H9 (cell line): ENCODE data around the gene GFM2. TPM values are rescaled to one million over a fixed set of nuclear protein-coding genes. Genes with fewer than 3 reads are reported as not detected.

Experiments used
- DNase-seq: peaks from one replicate; pipeline ENCODE4 v3.0.0-alpha.2; 2017
- H2AFZ ChIP-seq: one replicate; pipeline ENCODE4 v1.6.1; 2013; ENCODE audit warnings: mild to moderate bottlenecking, low read length, control low read depth, moderate library complexity
- H2AK5ac ChIP-seq: 2 replicates; pipeline ENCODE4 v1.6.1; 2013; ENCODE audit warnings: low read length, control low read depth, mixed read lengths; ENCODE audit not compliant: insufficient read length
- H2BK120ac ChIP-seq: one replicate; pipeline ENCODE4 v1.6.1; 2013; ENCODE audit warnings: low read depth, mild to moderate bottlenecking, low read length, control low read depth, inconsistent platforms; ENCODE audit not compliant: poor library complexity, severe bottlenecking
- H2BK12ac ChIP-seq: 2 replicates; pipeline ENCODE4 v1.6.1; 2013; ENCODE audit warnings: low read length, control low read depth, mixed read lengths, low read depth; ENCODE audit not compliant: insufficient read length
- H2BK15ac ChIP-seq: 2 replicates; pipeline ENCODE4 v1.6.1; 2013; ENCODE audit warnings: low read depth, low read length, control low read depth
- H2BK20ac ChIP-seq: one replicate; pipeline ENCODE4 v1.6.1; 2013; ENCODE audit warnings: low read depth, mild to moderate bottlenecking, low read length, control low read depth, inconsistent platforms; ENCODE audit not compliant: poor library complexity, severe bottlenecking
- H2BK5ac ChIP-seq: 2 replicates; pipeline ENCODE4 v1.6.1; 2013; ENCODE audit warnings: low read length, control low read depth, mixed read lengths; ENCODE audit not compliant: insufficient read length
- H3K14ac ChIP-seq: 2 replicates; pipeline ENCODE4 v1.6.1; 2013; ENCODE audit warnings: low read length, control low read depth; ENCODE audit not compliant: insufficient read depth
- H3K18ac ChIP-seq: 2 replicates; pipeline ENCODE4 v1.6.1; 2013; ENCODE audit warnings: low read depth, mild to moderate bottlenecking, mixed read lengths, low read length, control low read depth; ENCODE audit not compliant: insufficient read length
- H3K23ac ChIP-seq: 2 replicates; pipeline ENCODE4 v1.6.1; 2013; ENCODE audit warnings: low read length, control low read depth, mixed read lengths, low read depth; ENCODE audit not compliant: insufficient read length
- H3K23me2 ChIP-seq: 2 replicates; pipeline ENCODE4 v1.6.1; 2013; ENCODE audit warnings: low read depth, mild to moderate bottlenecking, mixed read lengths, low read length, control low read depth; ENCODE audit not compliant: insufficient read length, poor library complexity, severe bottlenecking
- H3K27ac ChIP-seq: 2 replicates; pipeline ENCODE4 v1.5.1; 2013; ENCODE audit warnings: low read length, control low read depth, mixed read lengths, low read depth; ENCODE audit not compliant: insufficient read length
- H3K27me3 ChIP-seq: 2 replicates; pipeline ENCODE4 v1.6.1; 2013; ENCODE audit warnings: low read length, control low read depth, inconsistent platforms; ENCODE audit not compliant: insufficient read depth
- H3K4ac ChIP-seq: 2 replicates; pipeline ENCODE4 v1.6.1; 2013; ENCODE audit warnings: low read depth, mild to moderate bottlenecking, control low read depth, inconsistent platforms, low read length, moderate library complexity
- H3K4me1 ChIP-seq: 2 replicates; pipeline ENCODE4 v1.6.1; 2013; ENCODE audit warnings: low read length, control low read depth, inconsistent platforms; ENCODE audit not compliant: insufficient read depth
- H3K4me2 ChIP-seq: 2 replicates; pipeline ENCODE4 v1.6.1; 2013; ENCODE audit warnings: low read length, control low read depth, mixed read lengths; ENCODE audit not compliant: insufficient read length, insufficient read depth
- H3K56ac ChIP-seq: 2 replicates; pipeline ENCODE4 v1.6.1; 2013; ENCODE audit warnings: low read depth, mild to moderate bottlenecking, mixed read lengths, low read length, control low read depth; ENCODE audit not compliant: insufficient read length
- H3K79me1 ChIP-seq: 2 replicates; pipeline ENCODE4 v1.6.1; 2013; ENCODE audit warnings: low read depth, mild to moderate bottlenecking, moderate library complexity, low read length, control low read depth, inconsistent platforms; ENCODE audit not compliant: insufficient read depth, poor library complexity, severe bottlenecking
- H3K79me2 ChIP-seq: 2 replicates; pipeline ENCODE4 v1.6.1; 2013; ENCODE audit warnings: low read length, control low read depth, inconsistent platforms; ENCODE audit not compliant: insufficient read depth
- H3K9ac ChIP-seq: 2 replicates; pipeline ENCODE4 v1.6.1; 2013; ENCODE audit warnings: low read length, control low read depth, mixed read lengths; ENCODE audit not compliant: insufficient read length; ENCODE audit errors: extremely low read depth
- H3K9me3 ChIP-seq: one replicate; pipeline ENCODE4 v1.6.1; 2013; ENCODE audit warnings: low read depth, low read length, inconsistent platforms; ENCODE audit not compliant: control insufficient read depth
- H3T11ph ChIP-seq: one replicate; pipeline ENCODE4 v1.6.1; 2013; ENCODE audit warnings: mild to moderate bottlenecking, low read length, control low read depth, inconsistent platforms
- H4K20me1 ChIP-seq: one replicate; pipeline ENCODE4 v1.6.1; 2013; ENCODE audit not compliant: control insufficient read depth, insufficient read length, insufficient read depth
- H4K5ac ChIP-seq: 2 replicates; pipeline ENCODE4 v1.6.1; 2013; ENCODE audit warnings: low read depth, mild to moderate bottlenecking, mixed read lengths, low read length, control low read depth; ENCODE audit not compliant: insufficient read length
- H4K8ac ChIP-seq: replicated peaks from 2 replicates; pipeline ENCODE4 v1.6.1; 2013; ENCODE audit warnings: low read length, control low read depth, mixed read lengths, low read depth; ENCODE audit not compliant: insufficient read length
- H4K91ac ChIP-seq: 2 replicates; pipeline ENCODE4 v1.6.1; 2013; ENCODE audit warnings: low read depth, mild to moderate bottlenecking, moderate library complexity, mixed read lengths, low read length, control low read depth; ENCODE audit not compliant: insufficient read length
- H3K27ac Mint-ChIP-seq, 3 experiments: 2 replicates in 2 of 3; 3 replicates in 1 of 3; pipeline ENCODE4 v1.8.0; 2020 to 2021; ENCODE audit warnings: mixed read lengths in 3 of 3, mild to moderate bottlenecking in 1 of 3, moderate library complexity in 1 of 3
- H3K27me3 Mint-ChIP-seq: 2 replicates; pipeline ENCODE4 v1.8.0; 2021; ENCODE audit warnings: low read depth, mild to moderate bottlenecking, moderate library complexity, mixed read lengths
- H3K36me3 Mint-ChIP-seq, 3 experiments: 2 replicates in 2 of 3; 3 replicates in 1 of 3; pipeline ENCODE4 v1.8.0; 2020 to 2021; ENCODE audit warnings: low read depth in 3 of 3, mixed read lengths in 3 of 3; ENCODE audit not compliant: insufficient read depth in 1 of 3
- H3K4me1 Mint-ChIP-seq, 2 experiments: 2 replicates each; pipeline ENCODE4 v1.8.0; 2020; ENCODE audit warnings: mixed read lengths in 2 of 2
- H3K4me3 Mint-ChIP-seq, 2 experiments: 2 replicates in 1 of 2; 3 replicates in 1 of 2; pipeline ENCODE4 v1.8.0; 2020 to 2021; ENCODE audit warnings: mild to moderate bottlenecking in 2 of 2, mixed read lengths in 2 of 2, moderate library complexity in 1 of 2
- H3K9me3 Mint-ChIP-seq, 2 experiments: 2 replicates in 1 of 2; 3 replicates in 1 of 2; pipeline ENCODE4 v1.8.0; 2020; ENCODE audit warnings: mild to moderate bottlenecking in 2 of 2, mixed read lengths in 2 of 2, moderate library complexity in 1 of 2
- CTCF ChIP-seq: fragments of 200-600 bp; sonication (generic); conservative IDR thresholded peaks from 3 replicates; pipeline ENCODE4 v1.8.0; 2021; ENCODE audit warnings: antibody characterized with exemption, mild to moderate bottlenecking
- WGBS: extraction: QIAGEN DNeasy Blood & Tissue Kit; methylation state at CpG from one replicate; pipeline ENCODE4 v1.1.7; 2013; ENCODE audit warnings: missing lambda C conversion rate, low lambda C conversion rate, mixed read lengths; ENCODE audit not compliant: insufficient read length; ENCODE audit errors: extremely low coverage; 5-methylcytosine and 5-hydroxymethylcytosine counted together
- total RNA-seq: library from RNA; stranded (reverse); gene quantifications from 2 replicates; pipeline ENCODE4 v1.2.1, GENCODE V29; 2021

GFM2 gene
- total RNA-seq, 1 experiment from 2014 or later = 30.0 TPM

GRCh38 chr5:74736759-74737158, 30.2 kb downstream of the GFM2 start:
- no peak overlapping the region for H4K5ac ChIP-seq
- H3K14ac ChIP-seq = no peak overlapping the region
- Mint-ChIP-seq H3K27ac (no peak overlapping the region), H3K9me3 (no peaks in the 10 kb centered on the region), H3K4me1 (no peaks in the 10 kb centered on the region), H3K4me3 (no peak overlapping the region), H3K27me3 (no peaks in the 10 kb centered on the region), H3K36me3 (peaks cover 0 to 45% (median 35%) of the 10 kb centered on the region in 3 experiments; a peak in 5 of 7 replicates)
- H3K79me2 ChIP-seq = no peaks in the 10 kb centered on the region
- no peak overlapping the region for H2AK5ac ChIP-seq
- H3K4me2 ChIP-seq = no peak overlapping the region
- no peaks in the 10 kb centered on the region for H3K27me3 ChIP-seq
- H2BK12ac ChIP-seq = no peak overlapping the region
- H4K20me1 ChIP-seq = no peaks in the 10 kb centered on the region
- H2BK120ac ChIP-seq = no peak overlapping the region
- H2BK15ac ChIP-seq = no peak overlapping the region
- no CpG with 5 or more reads among the region's 6 CpGs for WGBS
- no peak overlapping the region for H2BK5ac ChIP-seq
- no peak overlapping the region for H3K9ac ChIP-seq
- no peak overlapping the region for H4K91ac ChIP-seq
- H2BK20ac ChIP-seq = no peak overlapping the region
- no peak overlapping the region for H3T11ph ChIP-seq
- H2AFZ ChIP-seq = no peak overlapping the region
- H3K79me1 ChIP-seq = no peaks in the 10 kb centered on the region
- no peak overlapping the region for H3K27ac ChIP-seq
- no peak overlapping the region for H3K56ac ChIP-seq
- no peaks in the 10 kb centered on the region for H3K23me2 ChIP-seq
- no peaks in the 10 kb centered on the region for H3K9me3 ChIP-seq
- no peaks in the 10 kb centered on the region for H3K4me1 ChIP-seq
- no peak overlapping the region for H3K4ac ChIP-seq
- DNase-seq = no peak
- no peak overlapping the region for H4K8ac ChIP-seq
- H3K18ac ChIP-seq = no peak overlapping the region
- H3K23ac ChIP-seq = no peak overlapping the region
- TF ChIP-seq CTCF = no peak
